Effector memory CD4-positive, alpha-beta T cell (primary cell): Measurements from ENCODE around the gene P2RX7.
"Not testable (repeated sequence)": the region's sequence is repeated elsewhere in the genome, so short reads cannot be mapped to it uniquely, and the experiment has no call there.

Source experiments
- DNase-seq, 3 donors: peaks; one replicate each; pipeline ENCODE4 v3.0.0-alpha.2; 2020
- H3K27ac ChIP-seq: 2 replicates; pipeline ENCODE4 v1.7.0; 2013; ENCODE audit warnings: mild to moderate bottlenecking, low read length, moderate library complexity; ENCODE audit not compliant: insufficient read depth, poor library complexity, severe bottlenecking
- H3K27me3 ChIP-seq: replicated peaks from 2 replicates; pipeline ENCODE4 v1.7.0; 2013; ENCODE audit warnings: mild to moderate bottlenecking, low read length; ENCODE audit not compliant: insufficient read depth, control insufficient read depth, poor library complexity, severe bottlenecking
- H3K36me3 ChIP-seq: 2 replicates; pipeline ENCODE4 v1.7.0; 2013; ENCODE audit warnings: mild to moderate bottlenecking, low read length, moderate library complexity; ENCODE audit not compliant: control insufficient read depth, insufficient read depth
- H3K4me1 ChIP-seq: 2 replicates; pipeline ENCODE4 v1.7.0; 2013; ENCODE audit warnings: low read length, mild to moderate bottlenecking; ENCODE audit not compliant: control insufficient read depth, insufficient read depth, poor library complexity, severe bottlenecking
- H3K4me3 ChIP-seq: 2 replicates; pipeline ENCODE4 v1.7.0; 2013; ENCODE audit warnings: low read length, low read depth, mild to moderate bottlenecking; ENCODE audit not compliant: insufficient read depth, poor library complexity, severe bottlenecking
- H3K9me3 ChIP-seq: 2 replicates; pipeline ENCODE4 v1.7.0; 2013; ENCODE audit warnings: mild to moderate bottlenecking, low read length, moderate library complexity; ENCODE audit not compliant: control insufficient read depth

The P2RX7 gene

GRCh38 chr12:121133838-121134237, 1.2 kb downstream of the P2RX7 start:
- no peak for DNase-seq
- H3K4me3 ChIP-seq: no peak overlapping the region
- H3K36me3 ChIP-seq: no peaks in the 10 kb centered on the region
- no peak overlapping the region for H3K27ac ChIP-seq
- H3K9me3 ChIP-seq: no peaks in the 10 kb centered on the region
- peaks cover 28% of the 10 kb centered on the region for H3K4me1 ChIP-seq
- H3K27me3 ChIP-seq: no peaks in the 10 kb centered on the region

GRCh38 chr12:121135320-121135719, 2.6 kb downstream of the P2RX7 start:
- Histone ChIP-seq H3K4me1 (peaks cover 16% of the 10 kb centered on the region), H3K27ac (no peak overlapping the region), H3K27me3 (no peaks in the 10 kb centered on the region), H3K4me3 (no peak overlapping the region), H3K36me3 (no peaks in the 10 kb centered on the region), H3K9me3 (no peaks in the 10 kb centered on the region)
- no peak for DNase-seq

- no peak overlapping the region for H3K4me3 ChIP-seq
- no peak overlapping the region for H3K27ac ChIP-seq
- H3K36me3 ChIP-seq: no peaks in the 10 kb centered on the region
- DNase-seq: no peak
- H3K4me1 ChIP-seq: peaks cover 15% of the 10 kb centered on the region
- H3K27me3 ChIP-seq: no peaks in the 10 kb centered on the region
- H3K9me3 ChIP-seq: no peaks in the 10 kb centered on the region
These were observed 4.8 kb downstream of the P2RX7 start for GRCh38 chr12:121137512-121137911.

- Histone ChIP-seq H3K4me3 (no peak overlapping the region), H3K9me3 (no peaks in the 10 kb centered on the region), H3K36me3 (no peaks in the 10 kb centered on the region), H3K27me3 (no peaks in the 10 kb centered on the region), H3K4me1 (peaks cover 9% of the 10 kb centered on the region), H3K27ac (no peak overlapping the region)
- no peak for DNase-seq
These were observed 5.6 kb downstream of the P2RX7 start for GRCh38 chr12:121138284-121138683.

- H3K4me1 ChIP-seq: no peaks in the 10 kb centered on the region
- H3K36me3 ChIP-seq: no peaks in the 10 kb centered on the region
- H3K27ac ChIP-seq: no peak overlapping the region
- H3K9me3 ChIP-seq: no peaks in the 10 kb centered on the region
- DNase-seq: no peak
- H3K4me3 ChIP-seq: no peak overlapping the region
- no peaks in the 10 kb centered on the region for H3K27me3 ChIP-seq
These were observed 6.6 kb downstream of the P2RX7 start for GRCh38 chr12:121139286-121139685.

- Histone ChIP-seq H3K4me3 (no peak overlapping the region), H3K4me1 (peaks cover 2% of the 10 kb centered on the region), H3K9me3 (no peaks in the 10 kb centered on the region), H3K27ac (no peak overlapping the region), H3K36me3 (no peaks in the 10 kb centered on the region), H3K27me3 (no peaks in the 10 kb centered on the region)
- no peak for DNase-seq
These were observed 9.7 kb downstream of the P2RX7 start for GRCh38 chr12:121142171-121142950.

GRCh38 chr12:121144416-121144914, 11.8 kb downstream of the P2RX7 start:
- Histone ChIP-seq H3K27me3 (no peaks in the 10 kb centered on the region), H3K4me1 (peaks cover 2% of the 10 kb centered on the region), H3K4me3 (no peak overlapping the region), H3K27ac (no peak overlapping the region), H3K9me3 (no peaks in the 10 kb centered on the region), H3K36me3 (no peaks in the 10 kb centered on the region)
- DNase-seq: no peak

GRCh38 chr12:121145221-121145620, 12.5 kb downstream of the P2RX7 start:
- H3K27ac ChIP-seq: no peak overlapping the region
- no peaks in the 10 kb centered on the region for H3K27me3 ChIP-seq
- H3K4me1 ChIP-seq: peaks cover 2% of the 10 kb centered on the region
- no peaks in the 10 kb centered on the region for H3K9me3 ChIP-seq
- no peaks in the 10 kb centered on the region for H3K36me3 ChIP-seq
- DNase-seq: no peak
- no peak overlapping the region for H3K4me3 ChIP-seq

GRCh38 chr12:121149289-121149688, 16.6 kb downstream of the P2RX7 start:
- H3K27ac ChIP-seq, H3K4me1 ChIP-seq, H3K9me3 ChIP-seq, H3K27me3 ChIP-seq, H3K4me3 ChIP-seq, DNase-seq, H3K36me3 ChIP-seq: not testable (repeated sequence)

- Histone ChIP-seq H3K36me3 (no peaks in the 10 kb centered on the region), H3K4me3 (no peak overlapping the region), H3K27ac (no peak overlapping the region), H3K9me3 (no peaks in the 10 kb centered on the region), H3K4me1 (no peaks in the 10 kb centered on the region), H3K27me3 (no peaks in the 10 kb centered on the region)
- DNase-seq: no peak
These were observed 22.2 kb downstream of the P2RX7 start for GRCh38 chr12:121154793-121155375.
